Daoy (cell line): ENCODE measurements around the gene PDE8A. TPM values are rescaled to one million over a fixed set of nuclear protein-coding genes. Genes with fewer than 3 reads are reported as not detected.

Experiments
- DNase-seq: peaks from one replicate; pipeline ENCODE4 v3.0.0-alpha.2; 2015; ENCODE audit warnings: low read depth
- total RNA-seq: library from RNA; depleted of rRNA; stranded (reverse); fragments of >200 nt; shearing (Covaris generic); gene quantifications from 2 replicates; pipeline ENCODE4 v1.2.3, GENCODE V29; 2014; rRNA removed

Gene PDE8A, protein sequence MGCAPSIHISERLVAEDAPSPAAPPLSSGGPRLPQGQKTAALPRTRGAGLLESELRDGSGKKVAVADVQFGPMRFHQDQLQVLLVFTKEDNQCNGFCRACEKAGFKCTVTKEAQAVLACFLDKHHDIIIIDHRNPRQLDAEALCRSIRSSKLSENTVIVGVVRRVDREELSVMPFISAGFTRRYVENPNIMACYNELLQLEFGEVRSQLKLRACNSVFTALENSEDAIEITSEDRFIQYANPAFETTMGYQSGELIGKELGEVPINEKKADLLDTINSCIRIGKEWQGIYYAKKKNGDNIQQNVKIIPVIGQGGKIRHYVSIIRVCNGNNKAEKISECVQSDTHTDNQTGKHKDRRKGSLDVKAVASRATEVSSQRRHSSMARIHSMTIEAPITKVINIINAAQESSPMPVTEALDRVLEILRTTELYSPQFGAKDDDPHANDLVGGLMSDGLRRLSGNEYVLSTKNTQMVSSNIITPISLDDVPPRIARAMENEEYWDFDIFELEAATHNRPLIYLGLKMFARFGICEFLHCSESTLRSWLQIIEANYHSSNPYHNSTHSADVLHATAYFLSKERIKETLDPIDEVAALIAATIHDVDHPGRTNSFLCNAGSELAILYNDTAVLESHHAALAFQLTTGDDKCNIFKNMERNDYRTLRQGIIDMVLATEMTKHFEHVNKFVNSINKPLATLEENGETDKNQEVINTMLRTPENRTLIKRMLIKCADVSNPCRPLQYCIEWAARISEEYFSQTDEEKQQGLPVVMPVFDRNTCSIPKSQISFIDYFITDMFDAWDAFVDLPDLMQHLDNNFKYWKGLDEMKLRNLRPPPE
- 3.7 and 4.9 TPM in 2 replicates for total RNA-seq

DNA sequence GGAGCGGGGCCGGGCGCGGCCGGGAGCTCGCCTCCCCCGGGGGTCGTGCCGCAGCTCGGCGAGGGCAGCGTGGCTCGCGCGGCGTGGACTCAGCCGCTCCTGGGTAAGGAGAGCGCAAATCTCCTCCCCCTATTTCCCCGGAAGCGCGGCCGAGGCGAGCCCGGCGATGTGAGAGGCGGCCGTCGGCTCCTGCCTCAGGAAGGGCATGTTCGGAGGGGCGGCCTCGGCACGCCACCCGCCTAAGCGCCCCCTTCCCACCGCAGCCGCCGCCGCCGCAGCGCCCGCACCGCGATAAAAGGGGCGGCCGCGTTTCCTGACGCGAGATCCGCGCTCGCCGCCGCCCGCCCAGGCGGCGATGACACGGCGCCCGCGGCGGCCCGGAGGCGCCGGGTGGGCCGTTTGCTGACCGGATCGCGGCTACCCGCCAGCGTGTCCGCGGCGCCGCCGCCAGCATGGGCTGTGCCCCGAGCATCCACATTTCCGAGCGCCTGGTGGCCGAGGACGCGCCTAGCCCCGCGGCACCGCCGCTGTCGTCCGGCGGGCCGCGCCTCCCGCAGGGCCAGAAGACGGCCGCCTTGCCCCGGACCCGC lies at the start of gene PDE8A:
Gene PDE8A, plus strand, starts transcription at position 146 of the 590 bp plus-strand sequence. Its CDS starts 307 bp downstream, at position 453.
- peak; percentile 43 for DNase-seq

DNA sequence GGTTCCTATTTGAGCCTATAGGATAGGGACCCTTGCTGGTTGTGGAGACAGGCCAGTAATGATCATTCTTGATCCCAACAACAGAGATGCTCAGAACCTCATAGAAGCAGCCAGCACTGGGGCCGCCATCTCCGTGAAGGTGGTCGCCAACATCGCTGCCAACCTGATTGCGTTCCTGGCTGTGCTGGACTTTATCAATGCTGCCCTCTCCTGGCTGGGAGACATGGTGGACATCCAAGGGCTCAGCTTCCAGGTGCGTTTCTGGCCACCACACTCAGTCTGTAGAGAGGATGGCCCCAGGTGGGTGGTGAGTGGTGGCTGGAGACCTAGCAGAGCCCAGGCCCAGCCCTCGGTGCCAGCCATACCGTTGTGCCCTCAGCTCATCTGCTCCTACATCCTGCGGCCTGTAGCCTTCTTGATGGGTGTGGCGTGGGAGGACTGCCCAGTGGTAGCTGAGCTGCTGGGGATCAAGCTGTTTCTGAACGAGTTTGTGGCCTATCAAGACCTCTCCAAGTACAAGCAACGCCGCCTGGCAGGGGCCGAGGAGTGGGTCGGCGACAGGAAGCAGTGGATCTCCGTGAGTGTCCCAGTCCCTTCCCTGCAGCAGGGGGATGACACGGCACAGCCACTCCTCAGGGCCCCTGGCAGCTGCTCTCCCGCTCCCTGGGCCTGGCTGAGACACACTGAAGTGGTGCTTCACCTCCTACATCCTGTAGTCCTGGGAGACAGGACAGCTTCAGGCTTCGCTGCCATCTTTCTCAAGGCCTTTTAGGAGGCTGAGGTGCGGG lies 46.5 kb upstream of the PDE8A start:
- no peak for DNase-seq

DNA sequence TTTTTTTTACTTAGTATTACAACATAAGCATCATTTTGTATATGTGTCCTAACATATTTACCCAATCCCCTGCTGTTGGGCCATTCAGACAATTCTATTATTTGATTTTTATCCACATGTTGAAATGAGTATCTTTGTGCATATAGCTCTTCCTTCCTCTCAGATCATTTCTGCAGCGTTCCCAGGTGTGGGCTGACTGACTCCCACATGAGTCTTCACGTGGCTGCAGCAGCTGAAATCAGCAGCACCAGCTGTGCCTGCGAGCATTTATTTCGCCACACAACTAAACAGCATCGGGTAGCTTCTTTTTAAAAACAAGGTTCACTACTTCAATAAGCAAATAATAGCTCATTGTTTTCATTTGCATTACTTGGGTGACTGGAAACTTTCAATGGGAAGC lies 44.5 kb upstream of the PDE8A start:
- DNase-seq, result no peak

DNA sequence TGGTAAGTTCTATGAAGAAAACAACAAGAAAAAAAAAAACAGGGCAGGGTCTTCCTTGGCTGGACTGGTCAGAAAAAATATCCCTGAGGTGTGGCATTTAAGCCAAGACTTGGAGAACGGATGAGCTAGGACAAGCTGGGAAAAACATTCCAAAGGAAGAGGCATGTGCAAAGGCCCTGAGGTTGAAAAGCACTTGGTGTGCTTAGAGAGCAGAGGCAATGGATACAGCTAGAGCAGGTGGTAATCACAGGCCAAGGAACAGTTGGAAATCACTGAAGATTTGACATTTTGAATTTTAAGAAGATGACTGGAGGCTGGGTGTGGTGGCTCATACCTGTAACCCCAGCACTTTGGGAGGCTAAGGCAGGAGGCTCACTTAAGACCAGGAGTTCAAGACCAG lies 42.9 kb upstream of the PDE8A start:
- DNase-seq, result no peak

DNA sequence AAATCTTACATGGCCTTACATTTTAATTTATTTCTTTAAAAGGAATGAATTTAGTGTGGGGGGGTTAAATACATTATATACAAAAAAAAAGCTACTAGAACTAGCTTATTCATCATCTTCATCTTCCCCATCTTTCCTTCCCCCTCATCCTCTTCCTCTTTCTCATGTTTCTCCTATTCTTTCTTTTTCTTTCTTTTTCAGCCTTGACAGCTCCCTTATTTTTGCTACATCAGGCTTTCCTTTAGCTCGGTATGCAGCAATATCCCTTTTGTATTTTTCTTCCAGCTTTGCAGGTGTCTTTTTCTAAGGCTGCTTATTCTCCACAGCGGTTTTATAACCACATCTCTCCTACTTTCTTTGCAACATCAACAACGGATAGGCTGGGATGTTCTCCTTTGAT lies 41.3 kb upstream of the PDE8A start:
- DNase-seq, result no peak

DNA sequence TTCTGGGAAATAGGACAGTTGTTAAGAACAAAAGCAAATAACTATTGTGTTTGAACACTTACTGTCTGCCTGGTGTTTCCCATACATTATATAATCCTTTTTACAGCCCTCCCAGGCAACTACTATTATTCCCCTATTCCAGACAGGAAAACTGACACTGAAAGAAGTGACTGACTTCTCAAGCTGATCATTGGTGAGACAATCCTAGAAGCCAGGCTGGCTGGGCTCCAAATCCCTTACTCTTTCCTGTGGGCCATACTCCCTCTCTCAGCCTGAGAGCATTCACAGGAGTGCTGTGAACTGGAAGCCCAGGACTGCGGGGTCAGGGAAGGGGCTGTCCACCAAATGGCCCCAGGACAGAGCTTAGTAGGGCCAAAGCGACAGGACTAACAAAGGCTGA lies 39.2 kb upstream of the PDE8A start:
- no peak for DNase-seq

DNA sequence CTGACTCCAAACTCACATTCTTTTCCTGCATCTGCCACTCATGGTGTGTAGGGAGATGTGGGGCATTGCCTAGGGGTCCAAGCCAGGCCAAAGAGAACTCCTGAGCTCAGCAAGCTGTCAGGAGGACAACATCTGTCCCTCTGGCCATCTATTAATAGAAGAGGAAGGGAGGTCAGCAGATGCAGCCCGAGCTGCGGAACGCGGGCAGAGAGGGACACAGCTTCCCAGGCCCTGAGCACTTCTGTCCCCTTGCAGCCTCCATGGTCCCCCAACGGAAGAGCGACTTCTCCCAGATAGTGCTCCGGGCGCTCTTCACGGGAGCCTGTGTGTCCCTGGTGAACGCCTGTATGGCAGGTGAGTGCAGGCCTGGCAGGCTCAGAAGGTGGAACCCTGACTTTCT lies 37.3 kb upstream of the PDE8A start:
- no peak for DNase-seq

DNA sequence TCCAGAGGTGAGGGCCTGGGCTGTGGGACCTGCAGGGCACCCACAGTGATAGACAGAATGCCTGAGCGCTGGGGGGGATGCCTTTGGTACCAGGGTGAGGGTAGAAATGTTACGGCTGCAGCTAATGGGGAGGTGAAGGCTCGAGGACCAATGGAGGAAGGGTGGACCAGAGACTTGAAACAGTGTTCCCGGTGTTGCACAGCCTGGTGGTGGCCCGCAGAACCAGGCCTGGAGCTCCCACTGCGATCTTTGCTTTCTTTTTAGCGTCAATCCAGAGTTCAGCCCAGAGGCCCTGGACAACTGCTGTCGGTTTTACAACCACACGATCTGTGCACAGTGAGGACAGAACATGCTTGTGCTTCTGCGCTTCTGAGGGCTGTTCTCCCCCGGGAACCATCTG lies 36.8 kb upstream of the PDE8A start:
- DNase-seq, result no peak

DNA sequence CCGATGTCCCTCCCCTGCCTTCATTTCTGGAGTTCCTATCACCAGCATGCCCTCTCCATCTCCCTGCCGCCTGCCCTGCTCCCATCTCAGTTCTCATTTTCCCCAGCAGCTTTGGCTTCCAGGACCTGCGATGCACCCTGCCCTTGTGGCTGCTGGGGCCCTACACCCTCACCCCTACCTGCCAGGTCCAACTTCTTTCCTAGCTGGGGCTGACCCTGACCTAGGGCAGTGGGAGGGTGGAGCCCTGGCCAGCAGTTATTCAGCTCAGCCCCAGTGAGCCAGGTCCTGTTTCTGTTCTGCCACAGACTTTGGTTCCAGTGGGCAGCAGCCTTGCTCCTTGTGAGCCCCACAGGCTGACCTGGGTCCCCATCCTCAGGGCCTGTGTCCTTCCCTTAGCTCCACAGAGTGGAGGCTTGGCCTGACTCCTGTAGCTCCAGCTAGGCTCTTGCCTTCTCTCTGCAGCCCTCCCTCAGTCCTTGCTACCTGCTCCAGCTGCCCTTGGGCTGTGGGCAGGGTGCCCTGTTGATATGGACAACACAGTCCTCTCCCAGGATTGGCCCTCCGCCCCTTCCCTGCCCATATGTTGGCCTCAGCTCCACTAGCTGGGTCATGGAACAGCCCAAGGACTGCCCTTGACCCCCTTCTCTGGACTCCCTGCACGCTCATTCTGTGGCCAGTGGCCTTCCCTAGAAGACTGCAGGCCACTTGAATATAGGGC lies 34.7 kb upstream of the PDE8A start:
- DNase-seq, result no peak

DNA sequence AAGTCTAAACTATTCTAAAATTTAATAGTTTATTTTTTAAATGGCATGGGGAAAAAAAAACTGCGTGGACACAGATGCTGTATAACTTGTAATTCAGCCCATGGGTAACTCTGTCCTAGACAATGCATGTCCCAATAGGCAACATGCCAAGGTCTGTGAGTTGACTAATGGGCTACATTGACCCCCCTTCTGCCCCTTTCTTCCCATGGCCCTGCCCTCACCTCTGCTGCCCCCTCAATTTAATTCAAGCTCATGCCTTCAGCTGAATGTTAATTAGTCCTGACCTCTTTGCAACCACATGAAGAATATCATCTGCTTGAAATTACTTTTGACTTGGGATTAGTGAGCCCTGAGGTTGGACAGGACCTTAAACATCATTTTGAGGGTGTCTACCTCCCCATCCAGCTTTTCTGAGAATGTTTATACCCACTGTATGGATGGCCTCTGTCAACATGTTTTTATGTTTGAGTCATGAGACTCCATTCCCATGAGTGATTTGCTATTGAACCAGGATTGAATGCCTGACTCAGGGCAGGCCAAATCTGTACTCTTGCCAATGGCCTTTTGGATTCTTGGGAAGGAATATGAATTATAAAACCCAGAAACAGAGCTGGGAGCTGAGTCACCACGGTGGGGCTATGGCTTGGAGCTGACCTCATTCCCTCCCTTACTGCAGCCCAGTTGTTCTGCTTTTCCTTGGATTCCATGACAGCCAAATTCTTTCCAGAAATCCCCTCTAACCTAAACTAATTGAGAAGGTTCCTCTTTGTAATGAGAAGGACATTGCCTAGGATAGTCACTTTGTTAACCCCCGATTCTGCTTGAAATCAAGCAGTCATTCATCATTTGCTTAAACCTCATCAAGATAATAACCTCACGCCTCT lies 33.5 kb upstream of the PDE8A start:
- peak; percentile 61 for DNase-seq

DNA sequence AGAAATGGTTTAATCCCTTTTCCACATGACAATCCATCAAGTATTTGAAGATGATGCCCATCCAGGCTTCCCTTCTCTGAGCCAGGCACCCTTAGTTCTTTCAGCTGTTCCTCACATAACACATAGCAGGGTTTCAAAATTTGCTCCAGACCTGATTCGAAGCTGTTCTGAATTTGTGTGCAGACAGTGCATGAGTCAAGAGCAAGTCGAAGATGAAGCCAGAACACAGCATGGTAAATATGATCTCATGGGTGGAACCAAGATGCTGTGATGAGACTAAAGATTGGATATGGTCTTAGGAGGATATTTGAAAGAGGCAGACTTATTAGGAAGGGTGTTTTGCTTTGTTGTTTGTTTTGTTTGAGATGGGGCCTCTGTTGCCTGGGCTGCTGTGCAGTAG lies 32.6 kb upstream of the PDE8A start:
- no peak for DNase-seq

DNA sequence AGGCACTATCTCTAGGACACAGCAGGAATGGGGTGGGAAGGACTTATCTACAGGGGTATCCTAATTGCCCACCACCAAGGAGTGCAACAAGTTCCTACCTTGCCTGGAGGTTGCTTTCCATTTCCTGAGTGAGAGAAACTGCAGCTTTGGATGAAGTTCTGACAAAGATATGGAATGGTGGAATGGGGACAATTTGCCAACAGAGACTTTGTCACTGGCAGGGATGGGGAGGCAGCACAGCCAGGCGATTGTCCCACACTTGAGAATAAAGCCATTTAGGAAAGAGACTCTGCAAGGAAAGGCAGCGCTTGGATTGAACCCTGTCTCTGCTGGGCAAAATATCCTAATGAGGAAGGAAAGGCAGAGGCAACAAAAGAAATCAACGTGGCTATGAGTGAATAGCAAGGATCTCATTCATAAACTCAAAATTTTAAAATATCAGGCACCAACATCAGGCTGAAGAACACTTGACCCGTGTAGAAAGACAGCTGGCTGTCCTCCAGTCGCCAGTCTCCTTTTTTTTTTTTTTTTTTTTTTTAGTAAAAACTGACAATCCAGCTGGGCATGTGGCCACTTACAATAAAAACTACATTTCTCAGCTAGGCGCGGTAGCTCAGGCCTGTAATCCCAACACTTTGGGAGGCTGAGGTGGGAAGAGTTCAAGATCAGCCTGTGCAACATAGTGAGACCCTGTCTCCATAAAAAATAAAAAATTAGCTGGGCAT lies 31.6 kb upstream of the PDE8A start:
- no peak for DNase-seq

DNA sequence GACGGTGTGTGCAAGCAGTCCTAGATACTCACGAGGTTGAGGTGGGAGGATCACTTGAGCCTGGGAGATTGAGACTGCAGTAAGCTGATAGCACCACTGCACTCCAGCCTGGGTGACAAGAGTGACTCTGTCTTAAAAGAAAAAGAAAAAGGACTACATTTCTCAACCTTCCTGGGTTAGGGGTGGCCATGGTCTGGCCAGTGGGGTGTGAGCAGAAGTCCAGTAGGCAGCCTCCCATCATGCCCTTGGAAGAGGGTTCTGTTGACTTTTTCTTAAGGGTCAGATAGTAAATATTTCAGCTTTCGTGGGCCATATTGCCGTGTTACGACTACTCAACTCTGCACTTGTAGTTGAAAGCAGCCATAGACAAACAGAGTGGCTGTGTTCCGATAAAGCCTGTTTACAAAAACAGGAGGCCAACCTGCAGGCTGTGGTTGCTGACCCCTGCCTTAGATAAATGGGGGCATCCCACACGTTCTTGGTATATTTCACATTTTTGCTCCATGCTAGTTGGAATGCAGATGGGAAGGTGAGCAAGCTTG lies 31.0 kb upstream of the PDE8A start:
- no peak for DNase-seq

DNA sequence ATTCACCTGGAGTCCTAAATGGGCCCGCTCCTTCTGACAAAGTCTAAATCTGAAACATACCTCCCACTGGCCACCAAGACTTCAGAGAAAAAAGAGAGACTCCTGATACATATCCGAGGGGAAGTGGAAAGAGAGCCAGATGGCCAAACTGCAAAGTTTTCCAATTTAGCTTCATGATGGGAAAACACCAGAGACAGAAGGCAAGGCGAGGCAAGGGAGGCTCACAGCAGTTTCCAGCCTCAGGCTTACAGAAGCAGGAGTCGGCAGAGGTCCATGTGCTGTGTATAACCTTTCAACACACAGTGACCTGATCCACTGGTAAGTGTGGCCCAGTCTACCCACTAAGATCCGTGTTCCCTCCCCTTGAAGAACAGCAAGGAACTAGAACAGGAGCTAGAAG lies 29.9 kb upstream of the PDE8A start:
- no peak for DNase-seq

DNA sequence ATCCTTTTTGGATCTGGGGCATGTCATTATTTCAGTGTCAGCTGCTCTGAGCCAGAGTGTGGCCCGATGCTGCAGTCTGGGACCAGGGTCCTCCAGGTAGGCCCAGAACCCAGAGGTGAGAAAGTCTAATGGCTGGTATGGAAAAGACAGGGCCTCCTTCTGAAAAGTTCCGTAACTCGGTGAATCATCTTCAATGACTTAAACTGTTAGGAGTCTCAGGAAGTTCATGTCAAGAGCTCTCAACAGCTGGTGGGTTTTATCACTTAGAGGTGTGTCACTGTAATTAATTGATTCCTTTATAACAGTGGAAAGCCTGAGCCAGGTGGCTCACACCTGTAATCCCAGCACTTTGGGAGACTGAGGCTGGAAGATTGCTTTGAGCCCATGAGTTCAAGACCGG lies 28.5 kb upstream of the PDE8A start:
- no peak for DNase-seq

DNA sequence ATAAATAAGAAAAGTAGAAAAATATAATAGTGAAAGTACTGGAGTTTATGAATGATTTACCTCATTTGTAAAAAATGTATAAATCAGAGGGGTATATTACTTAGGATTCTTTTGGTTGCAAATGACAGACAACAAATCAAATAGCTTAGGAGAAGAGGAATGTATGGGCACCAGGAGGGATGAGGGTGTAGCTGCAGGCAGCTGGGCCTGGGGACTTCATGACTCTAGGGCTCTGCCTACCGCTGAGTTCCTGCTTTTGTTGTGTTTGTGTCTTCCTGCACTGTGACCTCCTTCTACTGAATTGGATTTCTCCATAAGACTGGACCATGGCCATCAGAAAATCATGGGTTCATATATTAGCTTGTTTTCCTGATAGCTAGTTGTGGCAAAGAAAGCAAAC lies 27.9 kb upstream of the PDE8A start:
- no peak for DNase-seq

DNA sequence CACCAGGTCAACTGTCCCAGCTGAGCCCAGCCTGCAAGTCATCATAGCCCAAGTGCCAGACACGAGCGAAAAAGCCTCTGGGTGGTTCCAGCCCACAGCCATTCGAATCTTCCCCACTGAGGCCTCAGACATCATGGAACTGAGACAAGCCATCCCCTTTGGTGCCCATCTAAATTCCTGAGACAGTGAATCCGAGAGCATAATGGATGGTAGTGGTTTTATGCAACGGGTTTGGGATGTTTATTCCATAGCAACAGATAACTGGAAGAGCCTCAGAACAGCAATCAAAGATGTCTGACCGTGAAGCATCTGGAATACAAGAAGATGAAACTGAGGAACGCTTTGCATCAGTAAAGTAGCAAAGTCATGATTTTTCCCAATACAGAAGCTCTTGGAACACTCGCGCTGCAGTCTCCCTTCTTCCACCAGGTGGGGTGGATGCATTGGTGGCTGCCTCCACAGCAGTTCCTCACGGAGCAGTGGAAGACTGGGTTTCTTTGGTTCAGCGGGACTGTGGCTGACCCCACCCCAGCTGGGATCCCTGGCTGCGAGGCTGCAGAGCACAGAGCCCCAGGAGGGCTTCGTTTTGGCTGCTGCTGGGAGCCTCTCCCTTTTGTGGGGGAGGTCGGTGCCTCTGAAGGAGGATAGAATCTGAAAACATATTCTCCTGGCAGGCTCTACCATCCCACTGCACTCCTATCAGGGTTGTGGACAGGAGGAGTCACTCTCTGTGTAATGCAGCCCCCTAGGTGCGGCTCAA lies 26.4 kb upstream of the PDE8A start:
- DNase-seq, result peak; percentile 37

DNA sequence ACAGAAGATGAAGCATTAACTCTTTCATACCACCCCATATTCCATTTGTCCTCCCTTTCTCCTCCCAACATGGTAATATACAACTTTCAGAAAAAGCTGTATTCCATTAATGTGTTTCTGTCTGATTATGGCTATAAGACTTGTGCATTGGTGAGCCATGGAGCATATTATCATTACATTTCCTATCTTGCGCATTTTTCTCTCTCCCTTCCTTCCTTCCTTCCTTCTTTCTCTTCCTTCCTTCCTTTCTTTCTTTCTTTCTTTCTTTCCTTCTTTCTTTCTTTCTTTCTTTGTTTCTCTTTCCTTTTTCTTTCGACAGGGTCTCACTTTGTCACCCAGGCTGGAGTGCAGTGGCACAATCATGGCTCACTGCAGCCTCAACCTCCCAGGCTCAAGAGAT lies 25.5 kb upstream of the PDE8A start:
- no peak for DNase-seq
